ENCODE results near the gene NPNT.
A peak's percentile ranks its signal among the peaks of the same experiment; 100 is the strongest.

The NPNT gene

DNA sequence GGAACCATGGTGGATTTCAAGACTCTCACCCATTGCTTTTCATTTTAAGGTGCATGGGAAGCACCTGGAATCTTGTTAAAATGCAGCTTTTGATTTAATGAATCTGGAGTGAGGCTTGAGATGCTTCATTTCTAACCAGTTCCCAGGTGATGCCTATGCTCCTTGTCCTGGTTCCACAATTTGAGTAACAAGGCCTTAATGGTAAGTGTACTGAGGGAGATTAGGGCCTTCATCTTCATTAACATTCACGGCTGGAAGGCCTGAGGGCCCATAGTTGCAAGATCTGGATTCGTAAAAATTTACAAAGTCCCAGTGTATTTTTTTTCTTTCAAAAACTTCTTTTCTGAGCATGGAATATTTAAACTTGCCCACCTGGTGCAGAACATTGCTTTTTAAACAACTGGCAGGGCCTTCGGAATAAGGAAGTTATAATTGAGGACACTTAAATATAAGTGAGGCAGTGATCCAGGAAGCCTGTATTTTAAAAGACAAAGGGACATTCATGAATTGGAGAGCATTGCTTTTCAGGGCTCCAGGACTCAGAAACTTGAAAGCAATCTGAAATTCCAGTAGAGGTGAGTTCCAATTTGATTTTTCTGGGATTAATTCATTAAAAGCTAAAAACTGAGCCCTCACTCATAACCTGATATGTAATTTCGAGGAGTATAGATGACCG lies 77.8 kb downstream of the NPNT start:
- Histone ChIP-seq H3K27me3 (ENCODE audit: low read depth, low read length) (no peaks in the 10 kb centered on the region), H3K4me1 (ENCODE audit: control insufficient read depth in 1 of 2, insufficient read depth in 2 of 2, low read length in 2 of 2) (no peaks in the 10 kb centered on the region), H3K27ac (ENCODE audit: low read length) (no peak overlapping the region), H3K4me3 (ENCODE audit: low read depth in 1 of 2, low read length in 2 of 2) (no peak overlapping the region), H3K36me3 (ENCODE audit: control insufficient read depth in 1 of 2, insufficient read depth in 2 of 2, low read length in 2 of 2) (no peaks in the 10 kb centered on the region), H3K9me3 (ENCODE audit: control insufficient read depth in 1 of 2, low read length in 2 of 2) (no peaks in the 10 kb centered on the region)

DNA sequence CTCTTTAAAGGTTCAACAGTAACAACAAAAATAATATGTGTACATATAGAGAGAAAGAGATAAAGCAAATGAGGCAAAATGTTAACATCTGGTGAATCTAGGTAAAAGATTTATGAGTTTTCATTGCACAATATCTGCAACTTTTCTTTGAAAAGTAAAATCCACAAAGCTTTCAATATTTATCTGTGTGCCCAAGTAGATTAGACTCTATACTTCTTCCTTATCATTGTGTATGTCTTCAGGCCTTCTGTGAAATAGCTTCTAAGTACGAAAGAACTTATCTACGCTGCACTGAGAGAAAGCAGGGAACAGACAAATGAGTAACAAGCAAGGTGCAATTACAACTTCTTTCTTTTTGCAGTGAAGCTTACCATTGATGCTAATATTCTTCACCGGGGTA lies 81.6 kb downstream of the NPNT start:
- Histone ChIP-seq H3K9me3 (ENCODE audit: control insufficient read depth in 1 of 2, low read length in 2 of 2) (no peaks in the 10 kb centered on the region), H3K27me3 (ENCODE audit: low read depth, low read length) (no peaks in the 10 kb centered on the region), H3K4me1 (ENCODE audit: control insufficient read depth in 1 of 2, insufficient read depth in 2 of 2, low read length in 2 of 2) (no peaks in the 10 kb centered on the region), H3K27ac (ENCODE audit: low read length) (no peak overlapping the region), H3K4me3 (ENCODE audit: low read depth in 1 of 2, low read length in 2 of 2) (no peak overlapping the region), H3K36me3 (ENCODE audit: control insufficient read depth in 1 of 2, insufficient read depth in 2 of 2, low read length in 2 of 2) (no peaks in the 10 kb centered on the region)

DNA sequence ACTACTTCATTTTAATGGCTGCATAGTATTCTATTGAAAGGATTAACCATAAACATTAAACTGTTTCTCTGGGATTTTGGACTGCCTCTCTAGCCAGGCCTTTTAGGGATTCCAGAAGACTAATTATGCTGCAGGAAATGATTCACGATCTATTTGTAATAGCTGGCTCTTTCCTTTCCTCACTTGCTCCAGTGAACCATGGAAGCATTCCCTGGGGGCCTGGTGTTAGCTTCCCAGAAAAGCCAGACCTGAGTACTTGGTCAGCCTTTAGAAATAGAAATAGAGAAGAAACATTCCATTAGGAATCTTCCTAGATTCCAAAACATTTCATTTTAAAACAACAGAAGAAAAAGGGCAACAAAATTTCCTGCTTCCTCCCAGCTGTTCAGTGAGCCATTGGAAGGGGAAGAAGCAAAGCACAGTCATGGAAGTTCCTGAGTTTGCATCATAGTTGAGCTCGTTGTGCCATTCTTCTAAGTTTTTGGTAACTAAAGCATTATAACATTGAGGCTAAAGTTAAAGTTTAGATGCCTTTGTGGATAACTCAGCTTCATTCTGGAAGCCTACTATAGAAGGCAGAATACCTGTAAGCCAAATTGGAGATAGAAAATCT lies 83.5 kb downstream of the NPNT start:
- H3K27ac ChIP-seq (ENCODE audit: low read length), result no peak overlapping the region
- H3K36me3 ChIP-seq (ENCODE audit: control insufficient read depth in 1 of 2, insufficient read depth in 2 of 2, low read length in 2 of 2), result no peaks in the 10 kb centered on the region
- no peaks in the 10 kb centered on the region for H3K4me1 ChIP-seq (ENCODE audit: control insufficient read depth in 1 of 2, insufficient read depth in 2 of 2, low read length in 2 of 2)
- H3K9me3 ChIP-seq (ENCODE audit: control insufficient read depth in 1 of 2, low read length in 2 of 2), result no peaks in the 10 kb centered on the region
- no peaks in the 10 kb centered on the region for H3K27me3 ChIP-seq (ENCODE audit: low read depth, low read length)
- H3K4me3 ChIP-seq (ENCODE audit: low read depth in 1 of 2, low read length in 2 of 2), result no peak overlapping the region

DNA sequence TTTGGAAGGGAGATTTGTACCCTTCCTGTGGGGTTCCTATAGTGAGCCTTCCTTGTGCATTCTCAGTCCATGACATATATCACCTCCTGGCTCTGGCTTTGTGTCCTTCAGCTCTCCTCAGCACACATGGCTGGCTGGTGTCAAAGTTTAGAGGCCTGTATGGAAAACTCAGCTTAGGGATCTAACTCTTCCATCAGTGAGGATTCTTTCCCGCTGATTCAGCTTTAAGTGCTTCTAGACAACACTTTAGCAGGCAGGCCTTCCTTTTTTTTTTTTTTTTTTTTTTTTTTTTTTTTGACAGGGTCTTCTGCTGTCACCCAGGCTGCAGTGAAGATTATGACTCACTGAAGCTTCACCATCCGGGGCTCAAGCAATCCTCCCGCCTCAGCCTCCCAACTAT lies 84.2 kb downstream of the NPNT start:
- Histone ChIP-seq H3K36me3 (ENCODE audit: control insufficient read depth in 1 of 2, insufficient read depth in 2 of 2, low read length in 2 of 2) (no peaks in the 10 kb centered on the region), H3K27ac (ENCODE audit: low read length) (no peak overlapping the region), H3K27me3 (ENCODE audit: low read depth, low read length) (no peaks in the 10 kb centered on the region), H3K9me3 (ENCODE audit: control insufficient read depth in 1 of 2, low read length in 2 of 2) (no peaks in the 10 kb centered on the region), H3K4me1 (ENCODE audit: control insufficient read depth in 1 of 2, insufficient read depth in 2 of 2, low read length in 2 of 2) (no peaks in the 10 kb centered on the region), H3K4me3 (ENCODE audit: low read depth in 1 of 2, low read length in 2 of 2) (no peak overlapping the region)

DNA sequence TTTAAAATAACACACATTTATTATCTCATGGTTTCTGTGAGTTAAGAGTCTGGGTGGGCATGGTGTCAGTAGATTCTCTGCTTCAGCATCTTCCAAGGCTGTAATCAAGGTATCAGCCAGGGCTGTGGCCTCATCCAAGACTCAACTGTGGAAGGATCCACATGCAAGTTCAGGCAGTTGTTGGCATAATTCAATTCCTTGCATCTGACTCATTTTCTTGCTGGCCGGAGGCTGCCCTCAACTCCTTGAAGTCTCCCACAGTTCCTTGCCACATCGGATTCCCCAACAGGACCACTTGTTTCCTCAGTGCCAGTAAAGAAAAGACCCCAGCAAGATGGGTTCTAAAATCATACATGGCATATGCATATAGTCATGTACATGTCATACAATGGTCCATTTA lies 93.4 kb downstream of the NPNT start:
- Histone ChIP-seq H3K36me3 (ENCODE audit: control insufficient read depth in 1 of 2, insufficient read depth in 2 of 2, low read length in 2 of 2) (no peaks in the 10 kb centered on the region), H3K4me3 (ENCODE audit: low read depth in 1 of 2, low read length in 2 of 2) (no peak overlapping the region), H3K9me3 (ENCODE audit: control insufficient read depth in 1 of 2, low read length in 2 of 2) (peaks cover 0 to 3% of the 10 kb centered on the region in 2 donors), H3K27ac (ENCODE audit: low read length) (no peak overlapping the region), H3K4me1 (ENCODE audit: control insufficient read depth in 1 of 2, insufficient read depth in 2 of 2, low read length in 2 of 2) (peaks cover 0 to 7% of the 10 kb centered on the region in 2 donors), H3K27me3 (ENCODE audit: low read depth, low read length) (no peaks in the 10 kb centered on the region)

DNA sequence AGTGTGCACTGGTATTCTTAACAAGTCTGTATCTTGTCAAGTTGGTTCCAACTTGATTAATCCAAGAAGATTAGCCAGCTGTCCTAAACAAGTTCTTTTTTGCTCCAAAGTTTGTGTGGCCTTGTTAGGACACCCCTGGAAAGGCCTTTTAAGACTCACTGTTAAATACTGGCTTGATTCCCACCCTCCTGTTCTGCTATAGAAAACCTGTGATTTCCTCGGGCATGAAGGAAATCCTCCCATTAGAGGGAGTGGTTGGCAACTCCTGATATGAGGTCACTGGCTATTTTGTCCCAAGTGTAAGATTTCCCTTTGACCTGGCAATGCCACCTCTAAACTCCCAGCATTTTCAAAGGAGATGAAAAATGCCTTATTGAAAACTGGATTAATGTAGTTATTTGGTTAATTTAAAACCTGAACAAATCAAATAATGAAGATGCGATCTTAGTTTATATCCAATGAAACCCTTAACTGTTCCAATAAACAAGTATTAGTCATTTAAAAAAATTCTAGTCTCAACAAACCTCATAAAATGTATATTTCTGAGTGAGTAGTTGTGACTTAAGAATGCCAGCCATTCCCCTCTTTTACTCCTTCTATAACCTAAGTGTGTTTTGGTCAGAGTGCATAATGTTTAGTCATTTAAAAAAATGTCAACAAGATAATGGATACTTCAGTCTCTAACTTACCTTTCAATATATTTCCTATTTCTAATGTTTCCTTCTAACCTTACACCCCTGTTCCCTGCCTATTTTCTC lies 94.4 kb downstream of the NPNT start:
- Histone ChIP-seq H3K4me1 (ENCODE audit: control insufficient read depth in 1 of 2, insufficient read depth in 2 of 2, low read length in 2 of 2) (peaks cover 0 to 14% of the 10 kb centered on the region in 2 donors), H3K36me3 (ENCODE audit: control insufficient read depth in 1 of 2, insufficient read depth in 2 of 2, low read length in 2 of 2) (no peaks in the 10 kb centered on the region), H3K27ac (ENCODE audit: low read length) (no peak overlapping the region), H3K27me3 (ENCODE audit: low read depth, low read length) (no peaks in the 10 kb centered on the region), H3K4me3 (ENCODE audit: low read depth in 1 of 2, low read length in 2 of 2) (no peak overlapping the region), H3K9me3 (ENCODE audit: control insufficient read depth in 1 of 2, low read length in 2 of 2) (peaks cover 0 to 2% of the 10 kb centered on the region in 2 donors)

DNA sequence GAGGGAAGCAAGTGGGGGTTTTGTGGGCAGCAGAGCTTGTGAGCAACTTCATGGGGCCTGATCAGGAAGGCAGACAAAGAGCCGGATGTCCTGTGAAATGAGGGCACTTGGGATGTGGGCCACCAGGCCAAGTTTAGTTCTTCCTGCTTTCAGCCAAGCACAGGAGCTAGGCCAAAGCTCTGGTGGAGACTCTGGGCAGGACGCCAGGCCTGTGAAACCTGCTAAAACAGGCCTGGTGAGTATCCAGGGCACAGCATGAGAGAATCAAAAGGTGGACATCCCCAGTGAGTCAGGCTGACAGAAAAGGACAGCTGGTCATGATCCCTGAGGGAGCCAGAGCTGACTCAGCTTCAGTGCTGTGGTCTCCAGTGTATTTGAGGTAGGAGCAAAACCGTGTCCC lies 95.7 kb downstream of the NPNT start:
- Histone ChIP-seq H3K27me3 (ENCODE audit: low read depth, low read length) (no peaks in the 10 kb centered on the region), H3K9me3 (ENCODE audit: control insufficient read depth in 1 of 2, low read length in 2 of 2) (no peaks in the 10 kb centered on the region), H3K27ac (ENCODE audit: low read length) (peak overlapping the region; percentile 4)

DNA sequence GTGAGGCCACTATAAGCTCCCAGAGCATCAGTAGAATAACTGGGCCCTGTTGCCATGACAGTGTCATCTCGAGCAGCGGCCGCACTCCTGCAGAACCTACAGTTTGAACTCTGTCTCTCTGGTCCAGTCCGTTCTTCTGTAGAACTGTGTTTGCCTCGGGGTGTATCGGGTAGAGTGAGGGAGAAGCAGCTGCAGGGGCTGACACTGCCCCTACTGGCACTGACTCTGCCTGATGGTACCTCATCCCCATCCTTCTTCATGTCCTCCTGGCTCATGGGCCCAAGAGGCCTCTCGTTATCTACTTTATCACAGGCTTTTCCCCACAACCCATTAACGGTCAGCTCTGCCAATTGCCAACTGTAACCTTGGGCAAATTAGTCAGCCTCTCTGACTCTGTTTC lies 96.5 kb downstream of the NPNT start:
- Histone ChIP-seq H3K4me3 (ENCODE audit: low read depth in 1 of 2, low read length in 2 of 2) (no peak overlapping the region), H3K4me1 (ENCODE audit: control insufficient read depth in 1 of 2, insufficient read depth in 2 of 2, low read length in 2 of 2) (peaks cover 0 to 14% of the 10 kb centered on the region in 2 donors), H3K9me3 (ENCODE audit: control insufficient read depth in 1 of 2, low read length in 2 of 2) (no peaks in the 10 kb centered on the region), H3K27me3 (ENCODE audit: low read depth, low read length) (no peaks in the 10 kb centered on the region), H3K27ac (ENCODE audit: low read length) (no peak overlapping the region), H3K36me3 (ENCODE audit: control insufficient read depth in 1 of 2, insufficient read depth in 2 of 2, low read length in 2 of 2) (no peaks in the 10 kb centered on the region)

More for the DNA sequence above, 95.7 kb downstream of the NPNT start:
- Histone ChIP-seq H3K4me3 (ENCODE audit: low read depth in 1 of 2, low read length in 2 of 2) (no peak overlapping the region), H3K36me3 (ENCODE audit: control insufficient read depth in 1 of 2, insufficient read depth in 2 of 2, low read length in 2 of 2) (no peaks in the 10 kb centered on the region), H3K4me1 (ENCODE audit: control insufficient read depth in 1 of 2, insufficient read depth in 2 of 2, low read length in 2 of 2) (peaks cover 0 to 14% of the 10 kb centered on the region in 2 donors)

DNA sequence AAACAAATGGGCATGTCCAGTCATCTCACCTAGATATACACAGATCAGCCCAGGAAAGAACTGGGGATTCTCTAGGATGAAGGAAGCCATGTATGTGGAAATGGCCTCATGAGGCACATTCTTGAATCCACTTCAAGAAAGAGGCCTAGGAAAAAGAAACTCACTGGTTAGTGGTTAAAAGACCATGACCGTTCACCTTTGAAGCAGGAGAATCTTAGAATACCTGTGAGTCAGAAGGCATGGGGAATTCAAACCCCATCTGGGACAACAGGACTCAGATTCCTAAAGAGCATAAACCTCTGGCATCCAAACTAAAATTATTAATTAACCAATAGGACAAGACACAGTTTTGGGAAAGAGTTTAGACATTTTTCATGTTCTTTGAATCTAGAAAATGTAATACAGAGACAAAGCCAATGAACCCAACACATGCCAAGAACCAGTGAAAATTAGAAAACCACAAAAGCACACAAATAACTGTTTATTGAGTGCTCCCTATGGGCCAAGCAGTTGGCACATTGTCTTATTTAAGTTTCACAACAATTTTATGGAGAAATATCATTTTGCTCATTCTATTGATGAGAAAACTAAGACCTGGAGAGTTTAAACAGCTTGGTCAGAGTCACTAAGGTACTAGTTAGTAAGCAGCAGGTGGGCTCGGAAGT lies 97.5 kb downstream of the NPNT start:
- Histone ChIP-seq H3K36me3 (ENCODE audit: control insufficient read depth in 1 of 2, insufficient read depth in 2 of 2, low read length in 2 of 2) (no peaks in the 10 kb centered on the region), H3K27ac (ENCODE audit: low read length) (no peak overlapping the region), H3K9me3 (ENCODE audit: control insufficient read depth in 1 of 2, low read length in 2 of 2) (no peaks in the 10 kb centered on the region), H3K4me3 (ENCODE audit: low read depth in 1 of 2, low read length in 2 of 2) (no peak overlapping the region), H3K4me1 (ENCODE audit: control insufficient read depth in 1 of 2, insufficient read depth in 2 of 2, low read length in 2 of 2) (peaks cover 0 to 14% of the 10 kb centered on the region in 2 donors), H3K27me3 (ENCODE audit: low read depth, low read length) (no peaks in the 10 kb centered on the region)

DNA sequence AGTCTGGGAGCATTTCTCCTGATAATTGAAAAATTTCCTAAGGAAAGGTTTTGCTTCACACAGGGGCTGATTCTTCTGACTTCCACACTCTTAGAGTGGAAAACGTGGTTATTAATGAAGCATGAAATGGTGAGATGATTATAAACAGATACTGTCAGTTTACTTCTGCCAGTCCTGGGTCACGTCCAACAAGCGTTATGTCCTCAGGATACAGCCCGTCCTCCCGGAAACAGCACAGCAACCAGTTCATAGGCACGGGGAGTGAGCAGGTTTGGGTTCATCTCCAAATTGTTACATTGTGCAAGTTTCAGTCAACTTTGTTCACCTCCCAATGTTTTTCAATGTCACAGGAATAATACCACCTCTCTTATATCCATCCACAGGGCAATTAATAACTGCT lies 98.8 kb downstream of the NPNT start:
- Histone ChIP-seq H3K4me3 (ENCODE audit: low read depth in 1 of 2, low read length in 2 of 2) (no peak overlapping the region), H3K9me3 (ENCODE audit: control insufficient read depth in 1 of 2, low read length in 2 of 2) (no peaks in the 10 kb centered on the region), H3K27me3 (ENCODE audit: low read depth, low read length) (no peaks in the 10 kb centered on the region), H3K36me3 (ENCODE audit: control insufficient read depth in 1 of 2, insufficient read depth in 2 of 2, low read length in 2 of 2) (no peaks in the 10 kb centered on the region), H3K4me1 (ENCODE audit: control insufficient read depth in 1 of 2, insufficient read depth in 2 of 2, low read length in 2 of 2) (peaks cover 0 to 14% of the 10 kb centered on the region in 2 donors), H3K27ac (ENCODE audit: low read length) (no peak overlapping the region)

DNA sequence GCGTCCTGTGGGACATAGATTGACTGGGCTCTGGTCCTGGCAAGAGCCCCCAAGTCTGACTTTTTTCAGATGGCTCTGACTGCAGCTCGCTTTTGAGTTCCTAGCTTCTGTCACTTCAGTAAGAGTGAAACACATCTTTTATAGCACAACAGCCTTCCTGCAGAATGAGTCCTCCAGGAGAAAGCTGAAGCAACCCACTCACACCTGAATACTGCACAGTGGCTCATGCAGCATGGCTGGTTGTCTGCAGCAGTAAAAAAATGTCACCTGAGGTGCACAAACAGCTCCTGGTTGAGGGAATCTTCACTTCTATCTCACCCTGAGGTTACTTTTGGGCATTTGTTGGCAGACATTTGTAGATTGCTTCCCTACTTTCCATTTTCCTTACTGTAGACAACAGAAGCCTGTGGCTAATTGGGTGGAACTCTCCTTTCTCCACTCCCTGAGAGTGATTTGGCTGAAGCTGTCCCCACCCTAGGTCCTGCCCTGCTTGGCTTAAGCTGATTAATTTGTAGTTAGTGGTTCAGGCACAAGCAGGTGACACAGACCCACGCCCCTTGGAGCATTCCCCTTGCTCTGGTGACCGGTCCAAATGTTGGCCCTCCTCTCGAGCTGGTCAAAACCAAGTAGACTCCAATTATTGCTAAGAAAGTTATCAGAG lies 99.7 kb downstream of the NPNT start:
- H3K4me1 ChIP-seq (ENCODE audit: control insufficient read depth in 1 of 2, insufficient read depth in 2 of 2, low read length in 2 of 2), result peaks cover 0 to 14% of the 10 kb centered on the region in 2 donors
- H3K36me3 ChIP-seq (ENCODE audit: control insufficient read depth in 1 of 2, insufficient read depth in 2 of 2, low read length in 2 of 2), result no peaks in the 10 kb centered on the region
- H3K9me3 ChIP-seq (ENCODE audit: control insufficient read depth in 1 of 2, low read length in 2 of 2), result no peaks in the 10 kb centered on the region

More for the DNA sequence above, 99.7 kb downstream of the NPNT start:
- Histone ChIP-seq H3K4me3 (ENCODE audit: low read depth in 1 of 2, low read length in 2 of 2) (no peak overlapping the region), H3K27ac (ENCODE audit: low read length) (no peak overlapping the region), H3K27me3 (ENCODE audit: low read depth, low read length) (no peaks in the 10 kb centered on the region)

Measured in muscle layer of duodenum (tissue), 2 donors.